HL-60 (cell line): Measurements from ENCODE around the gene ENPP1.

Experiments used
- DNase-seq, 2 experiments: peaks; one replicate each; pipeline ENCODE4 v3.0.0-alpha.2; 2010 to 2020; ENCODE audit warnings: low read depth in 1 of 2, low spot score in 1 of 2
- H3K27ac ChIP-seq: fragments of 250-450 bp; sonication (Bioruptor Pico); replicated peaks from 2 replicates; pipeline ENCODE4 v1.5.1; 2020; ENCODE audit warnings: mild to moderate bottlenecking, moderate library complexity
- H3K27me3 ChIP-seq: fragments of 250-450 bp; sonication (Bioruptor Pico); 2 replicates; pipeline ENCODE4 v1.5.1; 2021; ENCODE audit warnings: mild to moderate bottlenecking, moderate library complexity; ENCODE audit not compliant: insufficient read depth, poor library complexity, severe bottlenecking
- H3K4me3 ChIP-seq: replicated peaks from 2 replicates; pipeline ENCODE4 v1.5.1; 2011; ENCODE audit warnings: mild to moderate bottlenecking, control low read depth, low read length; ENCODE audit not compliant: insufficient read depth
- GABPA ChIP-seq: IDR thresholded peaks from 2 replicates; pipeline ENCODE4 v1.6.1; 2012; ENCODE audit warnings: low read depth
- POLR2AphosphoS5 ChIP-seq: IDR thresholded peaks from 2 replicates; pipeline ENCODE4 v1.6.1; 2012; ENCODE audit warnings: low read depth
- SPI1 ChIP-seq: IDR thresholded peaks from 2 replicates; pipeline ENCODE4 v1.6.1; 2012; ENCODE audit warnings: low read depth, mild to moderate bottlenecking, borderline replicate concordance
- TF ChIP-seq, protein P1 (sequence below): IDR thresholded peaks from 2 replicates; pipeline ENCODE4 v1.6.1; 2012; ENCODE audit warnings: low read depth; ENCODE audit not compliant: insufficient replicate concordance
- TF ChIP-seq, protein P2 (sequence below): IDR thresholded peaks from one replicate; pipeline ENCODE4 v1.5.1; 2011; ENCODE audit warnings: low read length, control low read depth, inconsistent platforms; ENCODE audit not compliant: insufficient read depth

ENPP1 gene

DNA sequence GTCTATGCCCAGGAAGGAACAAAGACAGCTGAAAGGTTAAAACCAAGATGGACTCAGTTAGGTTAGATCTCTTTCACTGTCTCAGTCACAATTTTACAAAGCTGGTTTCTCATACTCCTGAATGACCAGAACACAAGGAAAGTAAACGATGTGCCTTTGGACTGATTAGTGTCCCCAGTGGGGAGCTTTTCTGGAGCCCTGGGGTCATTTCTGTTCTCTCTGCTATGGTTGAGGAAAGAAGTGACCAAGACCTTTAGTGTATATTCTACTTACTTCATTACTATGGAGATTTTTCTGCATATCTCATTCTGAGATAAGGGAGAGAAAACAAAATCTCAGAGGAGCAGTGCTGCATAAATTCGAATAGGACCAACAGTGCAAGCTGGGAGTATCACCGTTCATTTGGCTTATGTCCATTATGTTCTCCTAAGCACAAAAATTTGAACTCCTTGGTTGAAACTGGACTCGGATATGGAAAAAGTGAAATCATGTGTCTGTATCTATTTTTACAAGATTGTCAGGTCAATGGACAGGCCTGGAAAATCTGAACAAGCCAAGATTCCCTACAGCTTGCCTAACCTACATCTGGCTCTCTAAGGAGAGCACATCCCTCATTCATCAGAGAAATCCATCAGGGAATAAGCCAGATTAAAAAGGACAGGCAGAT lies 34.4 kb upstream of the ENPP1 start:
- H3K27ac ChIP-seq: no peak overlapping the region
- H3K27me3 ChIP-seq: no peaks in the 10 kb centered on the region
- no peak overlapping the region for H3K4me3 ChIP-seq
- no peak for DNase-seq
- TF ChIP-seq, protein P1, sequence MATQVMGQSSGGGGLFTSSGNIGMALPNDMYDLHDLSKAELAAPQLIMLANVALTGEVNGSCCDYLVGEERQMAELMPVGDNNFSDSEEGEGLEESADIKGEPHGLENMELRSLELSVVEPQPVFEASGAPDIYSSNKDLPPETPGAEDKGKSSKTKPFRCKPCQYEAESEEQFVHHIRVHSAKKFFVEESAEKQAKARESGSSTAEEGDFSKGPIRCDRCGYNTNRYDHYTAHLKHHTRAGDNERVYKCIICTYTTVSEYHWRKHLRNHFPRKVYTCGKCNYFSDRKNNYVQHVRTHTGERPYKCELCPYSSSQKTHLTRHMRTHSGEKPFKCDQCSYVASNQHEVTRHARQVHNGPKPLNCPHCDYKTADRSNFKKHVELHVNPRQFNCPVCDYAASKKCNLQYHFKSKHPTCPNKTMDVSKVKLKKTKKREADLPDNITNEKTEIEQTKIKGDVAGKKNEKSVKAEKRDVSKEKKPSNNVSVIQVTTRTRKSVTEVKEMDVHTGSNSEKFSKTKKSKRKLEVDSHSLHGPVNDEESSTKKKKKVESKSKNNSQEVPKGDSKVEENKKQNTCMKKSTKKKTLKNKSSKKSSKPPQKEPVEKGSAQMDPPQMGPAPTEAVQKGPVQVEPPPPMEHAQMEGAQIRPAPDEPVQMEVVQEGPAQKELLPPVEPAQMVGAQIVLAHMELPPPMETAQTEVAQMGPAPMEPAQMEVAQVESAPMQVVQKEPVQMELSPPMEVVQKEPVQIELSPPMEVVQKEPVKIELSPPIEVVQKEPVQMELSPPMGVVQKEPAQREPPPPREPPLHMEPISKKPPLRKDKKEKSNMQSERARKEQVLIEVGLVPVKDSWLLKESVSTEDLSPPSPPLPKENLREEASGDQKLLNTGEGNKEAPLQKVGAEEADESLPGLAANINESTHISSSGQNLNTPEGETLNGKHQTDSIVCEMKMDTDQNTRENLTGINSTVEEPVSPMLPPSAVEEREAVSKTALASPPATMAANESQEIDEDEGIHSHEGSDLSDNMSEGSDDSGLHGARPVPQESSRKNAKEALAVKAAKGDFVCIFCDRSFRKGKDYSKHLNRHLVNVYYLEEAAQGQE: no peak
- TF ChIP-seq POLR2AphosphoS5 (no peak), GABPA (no peak), SPI1 (no peak)
- TF ChIP-seq, protein P2, sequence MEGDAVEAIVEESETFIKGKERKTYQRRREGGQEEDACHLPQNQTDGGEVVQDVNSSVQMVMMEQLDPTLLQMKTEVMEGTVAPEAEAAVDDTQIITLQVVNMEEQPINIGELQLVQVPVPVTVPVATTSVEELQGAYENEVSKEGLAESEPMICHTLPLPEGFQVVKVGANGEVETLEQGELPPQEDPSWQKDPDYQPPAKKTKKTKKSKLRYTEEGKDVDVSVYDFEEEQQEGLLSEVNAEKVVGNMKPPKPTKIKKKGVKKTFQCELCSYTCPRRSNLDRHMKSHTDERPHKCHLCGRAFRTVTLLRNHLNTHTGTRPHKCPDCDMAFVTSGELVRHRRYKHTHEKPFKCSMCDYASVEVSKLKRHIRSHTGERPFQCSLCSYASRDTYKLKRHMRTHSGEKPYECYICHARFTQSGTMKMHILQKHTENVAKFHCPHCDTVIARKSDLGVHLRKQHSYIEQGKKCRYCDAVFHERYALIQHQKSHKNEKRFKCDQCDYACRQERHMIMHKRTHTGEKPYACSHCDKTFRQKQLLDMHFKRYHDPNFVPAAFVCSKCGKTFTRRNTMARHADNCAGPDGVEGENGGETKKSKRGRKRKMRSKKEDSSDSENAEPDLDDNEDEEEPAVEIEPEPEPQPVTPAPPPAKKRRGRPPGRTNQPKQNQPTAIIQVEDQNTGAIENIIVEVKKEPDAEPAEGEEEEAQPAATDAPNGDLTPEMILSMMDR: no peak

DNA sequence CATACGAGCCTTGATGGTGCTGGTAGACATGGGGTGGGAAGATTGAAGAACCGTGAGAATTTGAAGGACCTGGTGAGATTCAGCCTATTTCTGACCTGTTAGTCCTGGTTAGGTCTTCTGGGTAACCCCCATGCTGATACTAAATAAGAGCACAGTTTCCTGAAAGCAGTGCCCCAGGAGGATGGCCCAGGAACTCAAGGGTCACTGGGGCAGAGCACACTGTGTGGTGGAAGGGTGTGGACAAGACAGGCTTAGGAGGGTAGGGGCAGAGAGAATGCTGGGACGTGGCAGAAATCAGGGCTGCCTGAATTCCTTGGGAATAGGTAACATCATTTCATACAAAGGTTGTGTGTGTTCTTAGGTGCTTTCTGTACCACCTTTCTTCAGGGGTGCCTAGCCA lies 31.9 kb upstream of the ENPP1 start:
- TF ChIP-seq GABPA (no peak), SPI1 (no peak)
- TF ChIP-seq, protein P1: no peak
- Histone ChIP-seq H3K4me3 (no peak overlapping the region), H3K27me3 (no peaks in the 10 kb centered on the region), H3K27ac (no peak overlapping the region)
- DNase-seq: no peak

DNA sequence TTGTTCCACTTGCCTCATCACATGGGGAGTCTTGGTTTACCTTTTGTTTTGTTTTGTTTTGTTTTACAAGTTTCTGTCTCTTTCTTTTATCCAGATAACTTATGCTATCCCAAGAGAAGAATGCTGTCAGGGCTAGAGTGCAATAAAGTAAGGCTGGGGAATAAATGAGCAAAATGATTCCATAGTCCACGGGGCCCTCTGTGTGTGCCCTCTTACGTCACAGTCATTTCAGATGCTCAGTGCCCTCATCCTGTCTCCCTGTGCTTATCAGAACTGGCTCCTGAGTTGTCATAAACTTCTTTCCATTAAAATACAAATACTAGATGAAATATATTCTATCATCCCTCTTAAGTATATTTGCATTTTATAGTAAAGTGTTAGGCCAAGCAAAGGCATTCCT lies 30.8 kb upstream of the ENPP1 start:
- TF ChIP-seq POLR2AphosphoS5: no peak
- TF ChIP-seq, protein P2: no peak
- TF ChIP-seq, protein P1: no peak
- TF ChIP-seq GABPA: no peak
- TF ChIP-seq SPI1: no peak
- no peak for DNase-seq
- no peaks in the 10 kb centered on the region for H3K27me3 ChIP-seq
- no peak overlapping the region for H3K4me3 ChIP-seq
- H3K27ac ChIP-seq: no peak overlapping the region
